Measurements from ENCODE around the gene APCDD1L.
A peak's percentile ranks its signal among the peaks of the same experiment; 100 is the strongest.
"Not testable (repeated sequence)": the region's sequence is repeated elsewhere in the genome, so short reads cannot be mapped to it uniquely, and the experiment has no call there.

Gene APCDD1L

GRCh38 chr20:58513580-58514285 is 1.5 kb downstream of the APCDD1L start:
- DNase-seq: no peak

GRCh38 chr20:58512808-58513552 is 2.2 kb downstream of the APCDD1L start:
- no peak for DNase-seq

GRCh38 chr20:58511861-58512260 is 3.3 kb downstream of the APCDD1L start:
- no peak for DNase-seq

- DNase-seq: peak; percentile 3
Observed at GRCh38 chr20:58511364-58511763, 3.8 kb downstream of the APCDD1L start.

DNA sequence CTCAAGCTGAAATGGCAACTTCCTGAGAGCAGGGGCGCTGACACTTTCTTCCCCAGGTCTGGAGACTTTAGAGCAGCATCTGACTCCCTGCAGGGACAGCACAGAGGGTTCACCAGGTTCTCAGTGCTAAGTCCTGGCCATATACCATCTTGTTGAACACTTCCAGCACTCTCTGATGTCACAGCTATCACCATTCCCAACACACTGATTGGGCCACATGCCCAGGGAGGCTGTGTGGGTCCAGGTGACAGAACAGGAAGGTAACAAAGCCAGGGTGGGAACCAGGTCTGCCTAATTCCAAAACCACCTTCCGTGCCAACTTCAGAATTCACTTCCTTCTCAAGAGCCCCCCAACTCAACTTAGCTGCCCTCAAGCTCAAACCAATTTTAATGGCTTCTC is 4.3 kb downstream of the APCDD1L start:
- no peak for DNase-seq

DNA sequence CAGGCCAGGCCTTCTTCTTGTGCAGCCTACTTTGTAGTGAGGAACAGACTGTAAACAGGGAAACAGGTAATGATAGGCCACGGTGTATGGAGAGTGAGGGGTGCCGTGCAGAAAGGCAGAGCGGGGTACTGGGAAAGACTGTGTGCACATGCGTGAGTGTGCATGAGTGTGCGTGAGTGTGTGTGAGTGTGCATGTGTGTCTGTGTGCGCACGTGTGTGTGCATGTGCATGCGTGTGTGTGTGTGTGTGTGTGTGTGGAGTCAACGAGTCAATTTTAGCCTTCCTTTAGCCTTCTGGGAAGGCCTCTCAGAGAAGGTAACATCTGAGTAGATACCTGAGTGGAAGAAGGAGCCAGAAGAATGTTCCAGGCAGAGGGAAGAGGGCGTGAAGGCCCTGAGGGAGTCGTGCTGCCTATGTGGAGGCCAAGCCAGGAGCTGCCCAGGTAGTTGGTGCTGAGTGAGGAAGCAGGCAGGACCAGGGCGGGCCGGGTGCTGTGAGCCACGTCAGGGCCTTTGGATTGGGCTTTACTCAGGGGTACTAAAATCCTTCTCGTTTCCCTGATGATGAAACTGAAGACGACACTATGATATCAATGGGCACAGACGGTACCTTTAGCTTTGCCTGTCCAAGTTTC is 6.3 kb downstream of the APCDD1L start:
- no peak for DNase-seq

DNA sequence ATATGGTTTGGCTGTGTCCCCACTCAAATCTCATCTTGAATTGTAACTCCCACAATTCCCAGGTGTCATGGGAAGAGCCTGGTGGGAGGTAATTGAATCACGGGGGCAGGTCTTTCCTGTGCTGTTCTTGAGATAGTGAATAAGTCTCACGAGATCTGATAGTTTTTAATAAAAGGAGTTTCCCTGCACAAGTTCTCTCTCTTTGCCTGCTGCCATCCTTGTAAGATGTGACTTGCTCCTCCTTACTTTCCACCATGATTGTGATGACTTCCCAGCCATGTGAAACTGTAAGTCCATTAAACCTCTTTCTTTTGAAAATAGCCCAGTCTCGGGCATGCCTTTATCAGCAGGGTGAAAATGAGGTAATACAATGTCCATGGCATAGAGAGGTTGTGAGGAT is 8.2 kb downstream of the APCDD1L start:
- DNase-seq: not testable (repeated sequence)

DNA sequence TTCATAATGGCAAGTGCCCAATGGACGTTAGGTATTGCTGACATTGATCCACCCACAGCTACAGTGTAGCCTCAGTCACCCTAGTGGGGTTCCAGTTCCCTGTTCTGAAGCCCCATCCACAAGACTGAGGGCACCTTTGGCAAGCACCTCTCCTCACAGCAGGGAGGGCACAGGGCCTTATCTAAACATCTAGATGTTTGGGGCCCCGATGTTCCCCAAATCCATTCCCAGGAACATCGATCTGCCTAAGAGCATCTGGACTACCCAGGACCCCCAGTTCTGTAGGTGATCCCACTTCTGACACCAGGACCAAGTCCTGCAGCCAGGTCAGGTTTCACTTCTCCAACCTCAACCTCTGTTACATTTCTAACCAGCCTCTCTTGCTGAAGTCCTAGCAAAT is 10.6 kb downstream of the APCDD1L start:
- DNase-seq: no peak

- no peak for DNase-seq
Observed at GRCh38 chr20:58503668-58504067, 11.5 kb downstream of the APCDD1L start.

GRCh38 chr20:58500256-58500655 is 14.9 kb downstream of the APCDD1L start:
- no peak for DNase-seq

DNA sequence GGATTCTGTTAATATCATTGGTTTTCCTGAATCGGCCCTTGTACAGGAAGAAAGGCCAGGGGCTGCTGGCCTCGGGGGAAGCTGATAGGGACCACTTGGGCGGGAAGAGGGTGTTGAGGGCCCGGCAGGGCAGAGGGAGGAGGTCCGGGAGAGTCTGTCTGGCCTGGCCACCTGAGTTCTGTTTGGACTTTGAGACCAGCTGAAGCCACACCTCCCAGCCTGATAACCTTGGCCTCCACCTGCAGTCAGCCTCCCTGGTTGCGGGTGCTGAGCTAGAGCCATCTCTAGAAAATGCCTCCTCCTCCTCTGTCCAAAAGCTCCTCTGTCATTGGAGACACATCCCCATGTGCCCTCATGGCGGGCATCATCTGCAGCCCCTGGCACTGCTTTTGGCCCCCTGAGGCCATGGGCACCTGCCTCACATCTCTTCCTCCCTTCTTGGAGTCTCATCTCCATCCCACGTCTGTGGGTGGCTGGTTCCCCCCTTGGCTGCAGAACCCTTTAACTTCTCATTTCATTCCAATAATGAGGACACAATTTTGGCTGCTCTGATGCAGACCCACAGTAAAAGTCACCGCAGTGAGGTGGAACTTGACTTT is 16.6 kb downstream of the APCDD1L start:
- DNase-seq: no peak

DNA sequence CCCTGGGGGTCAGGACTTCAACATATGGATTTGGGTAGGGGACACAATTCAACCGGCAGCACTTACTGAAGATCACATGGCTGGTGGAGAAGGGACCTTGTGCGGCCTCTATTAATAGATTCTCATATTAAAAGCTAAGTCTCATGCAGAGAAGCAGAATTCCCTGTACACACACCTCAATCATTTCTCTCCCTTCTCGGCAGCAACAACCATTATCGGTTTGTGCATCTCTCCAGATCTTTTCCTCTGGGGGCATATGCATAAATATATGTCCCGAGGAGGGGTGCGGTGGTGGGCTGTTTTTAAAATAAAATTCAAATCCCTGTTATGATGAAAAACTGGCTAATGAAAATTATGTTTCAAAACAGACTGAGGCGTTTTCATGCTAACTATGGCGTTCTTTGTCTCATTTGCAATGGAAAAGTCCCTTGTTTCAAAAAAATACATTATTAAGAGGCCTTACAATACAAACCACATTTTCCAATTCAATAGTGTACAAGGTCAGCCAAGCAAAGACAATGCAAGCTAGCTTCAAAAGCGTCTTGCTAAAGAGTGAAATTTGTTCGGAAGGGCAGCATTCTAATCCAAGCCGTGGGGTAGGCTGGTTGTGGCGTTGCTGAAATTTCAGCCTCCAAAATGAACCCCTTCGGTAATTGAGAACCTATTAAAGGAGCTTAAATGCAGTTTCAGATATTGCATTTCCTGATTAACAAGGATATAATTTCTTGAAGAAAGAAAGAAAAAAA is 17.3 kb downstream of the APCDD1L start:
- DNase-seq: no peak

- DNase-seq: no peak
Observed at GRCh38 chr20:58497076-58497641, 18.0 kb downstream of the APCDD1L start.

DNA sequence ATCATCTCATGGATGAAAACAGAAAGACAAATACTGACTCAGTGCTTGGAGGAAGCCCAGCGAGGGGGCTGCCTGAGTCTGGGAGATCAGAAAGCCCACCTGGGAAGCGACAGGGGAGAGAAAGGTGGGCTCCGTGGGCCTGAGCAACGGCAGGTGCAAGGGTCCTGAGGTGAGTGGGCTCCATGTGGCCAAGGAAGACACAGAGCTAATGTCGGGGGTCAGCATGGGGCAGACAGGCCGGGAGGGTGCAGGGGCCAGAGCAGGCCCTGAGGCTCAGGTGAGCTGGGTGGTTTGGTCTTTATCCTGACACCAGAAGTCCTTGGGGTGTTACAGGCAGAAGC is 18.8 kb downstream of the APCDD1L start:
- no peak for DNase-seq

DNA sequence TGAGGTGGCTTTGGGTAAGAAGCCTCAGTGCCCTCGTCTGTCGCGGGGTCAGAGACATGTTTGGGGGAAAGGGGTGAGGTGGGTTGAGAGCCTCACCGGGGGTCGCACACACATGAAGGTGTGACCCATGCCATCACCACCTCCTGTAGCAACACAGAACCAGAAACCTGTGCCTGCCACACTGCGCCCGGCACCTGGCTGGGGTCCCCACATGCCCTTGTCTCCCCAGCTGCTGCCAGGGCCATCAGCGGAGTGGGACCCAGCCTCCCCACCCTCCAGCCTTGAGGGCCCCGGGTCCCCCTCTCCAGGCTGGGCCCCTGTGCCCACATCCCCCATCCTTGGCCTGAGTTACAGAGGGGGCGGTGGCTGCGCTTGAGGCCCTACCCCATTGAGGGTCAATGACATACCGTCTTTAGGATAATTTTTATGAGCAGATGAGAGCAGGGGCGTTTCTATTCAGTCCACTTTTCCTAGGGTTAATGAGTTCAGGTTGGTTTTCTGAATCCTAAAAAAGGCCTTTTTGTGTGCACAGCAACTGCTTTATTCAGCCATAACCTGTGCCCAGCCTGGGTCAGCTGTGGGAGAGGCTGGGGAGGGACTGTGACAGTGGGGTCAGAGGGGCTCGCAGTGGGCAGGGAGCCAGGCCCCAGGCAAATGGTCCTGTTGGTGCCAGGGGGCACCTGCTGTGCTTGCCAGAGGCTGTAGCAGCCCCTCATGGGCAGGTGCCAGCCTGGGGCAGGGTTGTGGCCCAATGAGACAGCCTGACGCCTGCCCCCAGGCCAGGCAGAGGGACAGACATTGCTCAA is 19.4 kb downstream of the APCDD1L start:
- no peak for DNase-seq

DNA sequence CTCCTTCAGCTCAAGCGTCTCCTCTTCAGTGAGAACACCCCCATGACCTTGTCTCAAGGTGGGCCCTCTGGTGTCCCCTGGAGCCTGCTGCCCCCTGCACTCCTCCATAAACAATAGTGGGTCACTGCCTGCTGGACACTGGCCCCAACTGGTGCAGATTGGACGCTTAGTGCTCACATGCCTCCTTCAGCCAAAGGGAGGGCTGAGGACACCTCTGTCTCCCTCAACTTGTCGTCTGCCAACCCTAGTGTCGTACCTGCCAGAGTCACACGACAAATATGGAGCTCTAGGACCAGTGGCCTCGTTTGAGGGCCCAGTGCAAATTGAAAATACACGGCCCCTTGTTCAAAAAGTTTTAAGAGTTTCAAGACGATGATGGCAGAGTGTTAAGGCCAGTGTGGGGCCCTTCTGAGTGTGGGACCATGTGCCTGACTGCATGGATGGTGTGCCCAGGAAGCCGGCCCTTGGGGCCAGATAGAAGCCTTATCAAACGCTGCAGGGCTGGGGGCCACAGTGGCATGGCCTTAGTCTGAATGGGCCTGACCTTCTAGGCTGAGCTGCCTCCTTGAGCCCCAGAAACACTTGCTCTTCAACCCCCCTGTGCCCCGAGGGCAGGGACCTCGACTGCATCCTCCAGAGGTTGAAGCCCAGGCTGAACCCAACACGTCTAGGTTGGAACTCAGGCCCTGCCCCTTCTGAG is 20.1 kb downstream of the APCDD1L start:
- no peak for DNase-seq

DNA sequence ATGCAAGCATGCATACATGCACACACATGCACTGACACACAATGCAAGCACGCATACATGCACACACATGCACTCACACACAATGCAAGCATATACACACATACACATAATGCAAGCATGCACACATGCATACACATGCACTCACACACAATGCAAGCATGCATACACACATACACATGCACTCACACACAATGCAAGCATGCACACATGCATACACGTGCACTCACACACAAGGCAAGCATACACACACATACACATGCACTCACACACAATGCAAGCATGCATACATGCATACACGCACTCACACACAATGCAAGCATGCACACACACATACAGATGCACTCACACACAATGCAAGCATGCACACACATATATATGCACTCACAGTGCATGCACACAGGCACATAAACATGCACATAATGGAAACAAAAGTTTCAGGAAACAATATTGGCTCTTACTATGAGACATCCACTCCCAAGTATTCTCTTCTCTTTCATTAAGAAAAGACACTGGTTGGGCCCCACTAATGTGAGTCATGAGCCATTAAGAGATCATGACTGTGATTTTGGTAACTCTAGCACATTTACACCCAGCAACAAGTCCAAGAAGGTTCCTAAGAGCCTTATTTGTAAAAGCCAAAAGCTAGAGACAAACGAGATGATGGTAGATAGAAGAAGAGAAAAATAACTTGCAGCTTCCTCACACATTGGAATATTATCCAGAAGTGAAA is 22.2 kb downstream of the APCDD1L start:
- no peak for DNase-seq

DNA sequence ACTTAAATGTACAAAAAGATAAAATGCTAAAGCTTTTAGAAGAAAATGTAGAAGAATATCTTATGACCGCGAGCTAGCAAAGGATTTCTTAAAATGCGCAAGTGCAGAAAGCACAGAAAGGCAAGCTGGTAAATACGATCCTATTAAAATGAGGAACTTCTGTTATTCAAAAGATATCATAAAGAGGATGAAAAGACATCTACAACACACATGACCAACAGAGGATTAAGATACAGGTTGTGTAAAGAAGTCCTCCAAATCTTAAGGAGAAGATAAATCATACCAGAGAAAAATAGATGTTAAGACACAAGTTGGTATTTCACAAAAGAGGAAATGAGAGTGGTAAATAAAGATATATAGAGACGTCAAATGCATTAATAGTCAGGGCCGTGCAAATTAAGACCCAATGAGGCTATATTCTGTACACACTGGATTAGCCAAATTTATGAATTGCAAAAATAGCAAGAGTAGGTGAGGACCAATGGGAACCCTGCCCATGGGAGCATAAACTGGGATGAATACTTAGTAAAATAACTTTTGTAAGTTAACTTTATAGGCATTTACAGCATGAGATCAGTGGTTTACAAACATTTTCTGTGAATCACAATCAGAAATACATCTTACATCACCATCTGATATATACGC is 23.0 kb downstream of the APCDD1L start:
- no peak for DNase-seq

DNA sequence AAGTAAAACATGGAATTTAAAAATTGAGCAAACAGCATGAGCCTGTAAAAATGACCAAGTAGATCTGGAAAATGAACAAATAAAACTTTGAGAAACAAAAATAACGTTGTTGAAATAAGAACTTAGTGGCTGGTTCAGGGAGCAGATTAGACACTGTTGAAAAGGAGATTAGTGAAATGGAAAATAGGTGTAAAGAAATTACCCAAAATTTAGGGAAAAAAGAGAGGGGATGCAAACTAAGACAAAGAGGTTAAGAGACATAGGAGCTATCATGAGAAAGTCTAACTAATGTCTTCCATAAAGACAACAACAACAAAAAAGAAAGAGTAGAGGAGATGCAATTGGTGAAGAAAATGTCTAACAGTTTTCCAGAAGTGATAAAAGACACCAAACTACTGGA is 29.0 kb downstream of the APCDD1L start:
- DNase-seq: no peak

- DNase-seq: no peak
Observed at GRCh38 chr20:58485393-58485792, 29.8 kb downstream of the APCDD1L start.
